Psoas muscle (tissue), 8 donors: ENCODE measurements around the gene WIPF3. TPM values are rescaled to one million over a fixed set of nuclear protein-coding genes. Genes with fewer than 3 reads are reported as not detected.
A peak's percentile ranks its signal among the peaks of the same experiment; 100 is the strongest.

Experiments used
- ATAC-seq, 4 donors: fragments of 200-7000 bp; cut with Tn5 transposase; one replicate each; pipeline ENCODE4 v1.9.1; 2020; ENCODE audit warnings: moderate library complexity in 3 of 4, mild to moderate bottlenecking in 2 of 4
- DNase-seq, 2 donors: peaks; one replicate each; pipeline ENCODE4 v3.0.0-alpha.2; 2020
- H3K27ac ChIP-seq: fragments of 200-600 bp; one replicate; pipeline ENCODE4 v1.8.0; 2022
- H3K27me3 ChIP-seq, 3 donors: fragments of 200-600 bp in 1 of 3; one replicate each; pipeline versions ENCODE4 v1.6.1 to v1.8.0; 2013 to 2022; ENCODE audit warnings: low read length in 2 of 3, mild to moderate bottlenecking in 2 of 3, moderate library complexity in 1 of 3; ENCODE audit not compliant: insufficient read depth in 3 of 3
- H3K36me3 ChIP-seq, 2 donors: fragments of 200-600 bp in 1 of 2; one replicate each; pipeline versions ENCODE4 v1.6.1 to v1.8.0; 2013 to 2022; ENCODE audit warnings: low read depth in 1 of 2, mild to moderate bottlenecking in 1 of 2, moderate library complexity in 1 of 2; ENCODE audit not compliant: insufficient read depth in 1 of 2
- H3K4me1 ChIP-seq: fragments of 200-600 bp; one replicate; pipeline ENCODE4 v1.8.0; 2022
- H3K4me3 ChIP-seq: fragments of 200-600 bp; one replicate; pipeline ENCODE4 v1.8.0; 2022; ENCODE audit warnings: mild to moderate bottlenecking
- H3K9me3 ChIP-seq: fragments of 200-600 bp; one replicate; pipeline ENCODE4 v1.8.0; 2022
- WGBS, 3 donors: extraction: QIAGEN DNeasy Blood & Tissue Kit; methylation state at CpG; one replicate each; pipeline versions ENCODE4 v1.1.6 to v1.1.7; 2013; 5-methylcytosine and 5-hydroxymethylcytosine counted together
- intact Hi-C, 2 donors: fragments of 100-400 bp; cut with DNase I; formaldehyde crosslinking; loops; one replicate each; pipeline versions ENCODE4 v1.11.0 to v1.14.2; 2022
- polyA plus RNA-seq, 3 donors: library from polyadenylated mRNA; stranded (reverse); fragments of 200-250 nt; gene quantifications; one replicate each; pipeline ENCODE4 v1.2.3, GENCODE V29; 2013
- total RNA-seq, 4 donors: library from RNA; stranded (reverse); fragmentation: NEBNext Ultra II Directional in 2 of 4; extraction: Animal tissue kit (Norgen Biotek cat#: 25700) in 2 of 4; gene quantifications; one replicate each; pipeline versions ENCODE4 v1.2.1 to v1.2.4, GENCODE V29; 2021 to 2023
- TF ChIP-seq, protein P1 (sequence below): fragments of 200-600 bp; IDR thresholded peaks from one replicate; pipeline ENCODE4 v1.8.0; 2022; ENCODE audit warnings: antibody characterized with exemption
- donor health status: healthy with polysubstance abuse.
- donor health status: DM: no; HTN: no; CAD: no; lungs with moderate emphysema.
- donor health status: Bipolar disorder and iron deficiency.
- donor health status: healthy.
- donor health status: DM: yes; HTN: yes; CAD: no.
- donor health status: DM: no; HTN: no; CAD: no.
- donor health status: DM: no; HTN: no; CAD: no.
- donor health status: DM: yes; HTN: yes; CAD: no.

Gene WIPF3
- total and polyA plus RNA-seq, 7 donors: 3.3 to 30.7 (median 18.5) TPM

- Histone ChIP-seq H3K27ac (no peak overlapping the region), H3K9me3 (no peaks in the 10 kb centered on the region)
- no peak for ATAC-seq
Measured at GRCh38 chr7:29770371-29770770, 35.9 kb upstream of the WIPF3 start.

GRCh38 chr7:29771081-29771816 is 35.1 kb upstream of the WIPF3 start:
- no peak for ATAC-seq
- no peak overlapping the region for H3K4me3 ChIP-seq
- intact Hi-C loops: no loop called here
- no peak for DNase-seq
- WGBS, 3 donors: 74 to 82% (median 79%) methylated on average over 4 of the region's 4 CpGs
- H3K36me3 ChIP-seq: no peaks in the 10 kb centered on the region
- no peaks in the 10 kb centered on the region for H3K9me3 ChIP-seq
- TF ChIP-seq, protein P1, sequence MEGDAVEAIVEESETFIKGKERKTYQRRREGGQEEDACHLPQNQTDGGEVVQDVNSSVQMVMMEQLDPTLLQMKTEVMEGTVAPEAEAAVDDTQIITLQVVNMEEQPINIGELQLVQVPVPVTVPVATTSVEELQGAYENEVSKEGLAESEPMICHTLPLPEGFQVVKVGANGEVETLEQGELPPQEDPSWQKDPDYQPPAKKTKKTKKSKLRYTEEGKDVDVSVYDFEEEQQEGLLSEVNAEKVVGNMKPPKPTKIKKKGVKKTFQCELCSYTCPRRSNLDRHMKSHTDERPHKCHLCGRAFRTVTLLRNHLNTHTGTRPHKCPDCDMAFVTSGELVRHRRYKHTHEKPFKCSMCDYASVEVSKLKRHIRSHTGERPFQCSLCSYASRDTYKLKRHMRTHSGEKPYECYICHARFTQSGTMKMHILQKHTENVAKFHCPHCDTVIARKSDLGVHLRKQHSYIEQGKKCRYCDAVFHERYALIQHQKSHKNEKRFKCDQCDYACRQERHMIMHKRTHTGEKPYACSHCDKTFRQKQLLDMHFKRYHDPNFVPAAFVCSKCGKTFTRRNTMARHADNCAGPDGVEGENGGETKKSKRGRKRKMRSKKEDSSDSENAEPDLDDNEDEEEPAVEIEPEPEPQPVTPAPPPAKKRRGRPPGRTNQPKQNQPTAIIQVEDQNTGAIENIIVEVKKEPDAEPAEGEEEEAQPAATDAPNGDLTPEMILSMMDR: no peak
- H3K27ac ChIP-seq: no peak overlapping the region
- peaks cover under 1% of the 10 kb centered on the region for H3K4me1 ChIP-seq
- no peaks in the 10 kb centered on the region for H3K27me3 ChIP-seq

More at GRCh38 chr7:29770371-29770770, 35.9 kb upstream of the WIPF3 start:
- no peak for DNase-seq
- TF ChIP-seq, protein P1: no peak
- peaks cover 8% of the 10 kb centered on the region for H3K4me1 ChIP-seq
- no peaks in the 10 kb centered on the region for H3K36me3 ChIP-seq
- intact Hi-C loops: no loop called here
- no peaks in the 10 kb centered on the region for H3K27me3 ChIP-seq
- WGBS, 3 donors: 85 to 92% (median 90%) methylated on average over 6 of the region's 6 CpGs
- no peak overlapping the region for H3K4me3 ChIP-seq

DNA sequence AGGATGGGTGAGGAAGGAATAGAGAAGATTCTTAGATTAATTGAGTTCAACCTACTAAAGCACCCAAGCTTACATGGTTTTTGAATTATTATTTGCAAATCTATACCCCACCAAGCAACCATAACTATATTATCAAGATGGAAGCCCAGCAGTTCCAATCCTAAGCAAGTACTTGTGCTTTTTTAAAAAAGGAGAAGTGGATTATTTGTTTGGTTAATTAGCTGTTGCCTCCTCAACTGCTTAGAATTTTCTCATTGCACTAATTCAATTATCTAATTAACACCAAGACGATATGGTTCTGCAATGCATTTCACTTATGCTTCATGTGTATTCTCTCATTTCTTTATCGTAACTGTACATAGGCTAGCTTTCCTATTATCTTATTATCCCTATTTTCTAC is 27.3 kb upstream of the WIPF3 start:
- DNase-seq: no peak
- TF ChIP-seq, protein P1: no peak
- H3K4me3 ChIP-seq: no peak overlapping the region
- H3K36me3 ChIP-seq: no peaks in the 10 kb centered on the region
- intact Hi-C loops: no loop called here
- ATAC-seq: no peak
- WGBS, 3 donors: 94 to 95% (median 94%) methylated on average over 2 of the region's 2 CpGs
- no peak overlapping the region for H3K27ac ChIP-seq
- H3K4me1 ChIP-seq: no peaks in the 10 kb centered on the region
- no peaks in the 10 kb centered on the region for H3K9me3 ChIP-seq
- H3K27me3 ChIP-seq: no peaks in the 10 kb centered on the region

DNA sequence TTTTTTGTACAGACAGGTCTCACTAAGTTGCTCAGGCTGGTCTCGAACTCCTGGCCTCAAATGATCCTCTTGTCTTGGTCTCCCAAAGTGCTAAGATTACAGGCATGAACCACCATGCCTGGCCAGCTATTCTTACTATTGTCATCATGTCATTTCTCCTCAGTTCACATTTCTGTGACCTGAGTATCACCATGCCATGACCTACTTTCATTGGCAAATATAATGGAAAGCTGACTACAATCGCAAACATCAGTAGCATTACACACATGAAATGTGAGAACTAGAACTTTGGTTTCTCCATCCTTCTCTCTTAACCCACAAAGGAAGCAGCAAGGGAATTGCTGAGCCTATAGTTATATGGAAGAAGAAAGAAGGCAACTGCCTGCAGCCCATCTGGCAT is 26.0 kb upstream of the WIPF3 start:
- no peaks in the 10 kb centered on the region for H3K4me1 ChIP-seq
- intact Hi-C loops: no loop called here
- no peaks in the 10 kb centered on the region for H3K36me3 ChIP-seq
- H3K4me3 ChIP-seq: no peak overlapping the region
- TF ChIP-seq, protein P1: no peak
- H3K27ac ChIP-seq: no peak overlapping the region
- no peaks in the 10 kb centered on the region for H3K9me3 ChIP-seq
- DNase-seq (no peak), ATAC-seq (peak; percentile 90 to 98 (median 94))
- H3K27me3 ChIP-seq: no peaks in the 10 kb centered on the region
- WGBS, 3 donors: 36 to 59% (median 47%) methylated on average over 2 of the region's 2 CpGs

DNA sequence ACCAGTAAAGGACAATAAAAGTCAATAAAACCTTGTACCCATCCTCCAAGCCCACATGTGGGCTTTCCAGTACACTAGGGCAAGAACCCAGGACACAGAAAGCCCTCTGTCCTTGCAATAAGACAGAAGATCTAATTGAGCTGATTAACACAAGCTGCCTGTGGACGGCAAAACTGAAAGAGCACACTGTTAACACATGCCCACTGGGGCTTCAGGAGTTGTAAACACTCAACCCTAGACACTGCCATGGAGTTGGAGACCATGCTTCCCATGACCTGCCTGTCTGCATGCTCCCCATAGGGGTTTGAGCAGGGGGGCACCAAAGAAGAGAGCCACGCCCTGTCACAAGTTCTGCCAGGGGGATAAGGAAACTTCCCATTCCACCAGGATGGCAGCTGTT is 22.6 kb upstream of the WIPF3 start:
- no peaks in the 10 kb centered on the region for H3K27me3 ChIP-seq
- H3K27ac ChIP-seq: no peak overlapping the region
- DNase-seq (no peak), ATAC-seq (no peak)
- TF ChIP-seq, protein P1: no peak
- H3K9me3 ChIP-seq: no peaks in the 10 kb centered on the region
- H3K36me3 ChIP-seq: no peaks in the 10 kb centered on the region
- WGBS, 3 donors: 85 to 94% (median 85%) methylated on average over 2 of the region's 2 CpGs
- no peaks in the 10 kb centered on the region for H3K4me1 ChIP-seq
- intact Hi-C loops: no loop called here
- no peak overlapping the region for H3K4me3 ChIP-seq
